Adrenal gland (tissue), 5 donors: Measurements from ENCODE around the gene PACS1.

ENCODE experiments used
- POLR2A ChIP-seq, 2 donors: fragments of 450-650 bp; IDR thresholded peaks; one replicate each; pipeline ENCODE4 v1.6.1; 2017; ENCODE audit warnings: antibody characterized with exemption in 2 of 2, mild to moderate bottlenecking in 2 of 2, moderate library complexity in 1 of 2
- TF ChIP-seq, protein P1 (sequence below), 6 experiments: fragments of 450-650 bp in 4 of 6; fragments of 200-600 bp in 2 of 6; sonication (generic) in 1 of 6; IDR thresholded peaks; 1 replicate in 5 of 6; 2 replicates in 1 of 6; pipeline versions ENCODE4 v1.5.1 to v1.8.0; 2016 to 2021; ENCODE audit warnings: antibody characterized with exemption in 6 of 6, mild to moderate bottlenecking in 2 of 6, moderate library complexity in 1 of 6
- donor health status: DM: no; HTN: no; CAD: no.

DNA sequence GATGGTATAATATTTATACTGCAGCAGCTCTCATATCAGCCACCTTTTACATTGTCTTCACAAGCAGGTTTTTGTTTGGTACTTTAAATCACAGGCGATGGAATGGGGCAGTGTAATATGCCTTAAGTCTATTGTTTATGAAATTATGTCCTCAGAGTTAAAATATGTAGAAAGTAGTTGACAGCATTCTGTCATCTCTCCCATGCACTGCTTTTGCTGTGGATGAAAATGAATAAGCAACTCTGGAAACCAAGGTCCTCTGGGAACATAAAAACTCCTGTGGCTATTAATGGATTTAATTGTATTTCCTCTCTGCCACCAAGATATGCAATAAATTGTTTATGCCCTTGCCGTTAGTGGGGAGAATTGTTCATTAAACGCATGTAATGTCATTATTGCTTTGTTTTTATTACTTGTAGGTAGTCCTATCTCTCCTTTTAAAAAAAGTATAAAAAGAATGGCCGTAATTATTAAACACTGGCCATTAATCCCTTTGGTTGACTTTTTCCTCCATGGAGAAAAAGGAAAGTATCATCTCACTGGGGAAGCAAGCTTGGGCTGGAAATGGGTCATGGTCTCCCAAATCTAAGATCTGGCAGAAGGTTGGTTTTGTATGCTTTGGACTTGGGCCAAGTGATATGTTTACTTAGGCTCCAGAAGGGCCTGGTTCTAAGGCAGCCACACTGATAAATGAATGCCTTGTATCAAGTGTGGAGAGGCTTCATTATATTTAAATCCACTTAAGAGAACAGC, 13.1 kb downstream of the PACS1 start:
- TF ChIP-seq, protein P1, sequence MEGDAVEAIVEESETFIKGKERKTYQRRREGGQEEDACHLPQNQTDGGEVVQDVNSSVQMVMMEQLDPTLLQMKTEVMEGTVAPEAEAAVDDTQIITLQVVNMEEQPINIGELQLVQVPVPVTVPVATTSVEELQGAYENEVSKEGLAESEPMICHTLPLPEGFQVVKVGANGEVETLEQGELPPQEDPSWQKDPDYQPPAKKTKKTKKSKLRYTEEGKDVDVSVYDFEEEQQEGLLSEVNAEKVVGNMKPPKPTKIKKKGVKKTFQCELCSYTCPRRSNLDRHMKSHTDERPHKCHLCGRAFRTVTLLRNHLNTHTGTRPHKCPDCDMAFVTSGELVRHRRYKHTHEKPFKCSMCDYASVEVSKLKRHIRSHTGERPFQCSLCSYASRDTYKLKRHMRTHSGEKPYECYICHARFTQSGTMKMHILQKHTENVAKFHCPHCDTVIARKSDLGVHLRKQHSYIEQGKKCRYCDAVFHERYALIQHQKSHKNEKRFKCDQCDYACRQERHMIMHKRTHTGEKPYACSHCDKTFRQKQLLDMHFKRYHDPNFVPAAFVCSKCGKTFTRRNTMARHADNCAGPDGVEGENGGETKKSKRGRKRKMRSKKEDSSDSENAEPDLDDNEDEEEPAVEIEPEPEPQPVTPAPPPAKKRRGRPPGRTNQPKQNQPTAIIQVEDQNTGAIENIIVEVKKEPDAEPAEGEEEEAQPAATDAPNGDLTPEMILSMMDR (IDR thresholded peaks at IDR 0.05): no peak
- no peak for TF ChIP-seq POLR2A (IDR thresholded peaks at IDR 0.05)
